Prostate gland (tissue), 2 donors: Measurements from ENCODE around the gene MEGF9.

Experiments used
- POLR2A ChIP-seq: fragments of 450-650 bp; IDR thresholded peaks from one replicate; pipeline ENCODE4 v1.6.1; 2016; ENCODE audit warnings: antibody characterized with exemption, mild to moderate bottlenecking
- POLR2AphosphoS5 ChIP-seq: sonication (generic); formaldehyde crosslinking; IDR thresholded peaks from one replicate; pipeline ENCODE4 v1.6.1; 2017; ENCODE audit warnings: antibody characterized with exemption
- TF ChIP-seq, protein P1 (sequence below), 4 experiments: fragments of 200-600 bp in 2 of 4; fragments of 450-650 bp in 2 of 4; sonication (generic) in 2 of 4; IDR thresholded peaks; 1 replicate in 3 of 4; 2 replicates in 1 of 4; pipeline ENCODE4 v1.5.1; 2016 to 2019; ENCODE audit warnings: antibody characterized with exemption in 4 of 4, mild to moderate bottlenecking in 2 of 4, moderate library complexity in 2 of 4

DNA sequence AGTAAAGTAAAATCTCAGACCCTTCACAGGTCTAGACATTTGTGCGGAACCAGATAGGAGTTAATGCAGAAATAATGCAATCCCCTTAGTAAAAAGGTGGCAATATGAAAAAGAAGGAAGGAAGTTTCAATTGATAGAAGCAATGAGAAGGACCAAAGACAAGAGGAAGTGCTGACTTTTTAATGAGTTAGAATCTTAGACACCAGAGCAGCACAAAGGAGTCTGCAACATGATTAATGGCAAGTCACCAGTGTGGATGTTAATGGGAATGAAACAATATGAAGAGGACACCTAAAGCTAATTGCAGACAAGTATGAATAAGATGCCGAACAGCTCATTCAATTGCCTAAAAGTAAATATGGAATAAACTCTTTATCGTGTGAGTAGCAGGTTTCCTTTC, 50.9 kb downstream of the MEGF9 start:
- TF ChIP-seq, protein P1, sequence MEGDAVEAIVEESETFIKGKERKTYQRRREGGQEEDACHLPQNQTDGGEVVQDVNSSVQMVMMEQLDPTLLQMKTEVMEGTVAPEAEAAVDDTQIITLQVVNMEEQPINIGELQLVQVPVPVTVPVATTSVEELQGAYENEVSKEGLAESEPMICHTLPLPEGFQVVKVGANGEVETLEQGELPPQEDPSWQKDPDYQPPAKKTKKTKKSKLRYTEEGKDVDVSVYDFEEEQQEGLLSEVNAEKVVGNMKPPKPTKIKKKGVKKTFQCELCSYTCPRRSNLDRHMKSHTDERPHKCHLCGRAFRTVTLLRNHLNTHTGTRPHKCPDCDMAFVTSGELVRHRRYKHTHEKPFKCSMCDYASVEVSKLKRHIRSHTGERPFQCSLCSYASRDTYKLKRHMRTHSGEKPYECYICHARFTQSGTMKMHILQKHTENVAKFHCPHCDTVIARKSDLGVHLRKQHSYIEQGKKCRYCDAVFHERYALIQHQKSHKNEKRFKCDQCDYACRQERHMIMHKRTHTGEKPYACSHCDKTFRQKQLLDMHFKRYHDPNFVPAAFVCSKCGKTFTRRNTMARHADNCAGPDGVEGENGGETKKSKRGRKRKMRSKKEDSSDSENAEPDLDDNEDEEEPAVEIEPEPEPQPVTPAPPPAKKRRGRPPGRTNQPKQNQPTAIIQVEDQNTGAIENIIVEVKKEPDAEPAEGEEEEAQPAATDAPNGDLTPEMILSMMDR (IDR thresholded peaks at IDR 0.05), result no peak
- TF ChIP-seq POLR2AphosphoS5 (no peak), POLR2A (no peak)
